GM21723 (cell line): ENCODE measurements around the gene CEND1.
A peak's percentile ranks its signal among the peaks of the same experiment; 100 is the strongest.

Source experiments
- ATAC-seq: cut with Tn5 transposase; IDR thresholded peaks from one replicate; pipeline ENCODE4 v1.9.1; 2021; ENCODE audit warnings: mild to moderate bottlenecking, moderate library complexity; ENCODE audit not compliant: unreplicated experiment

CEND1 gene

GRCh38 chr11:779955-780532, 9.8 kb downstream of the CEND1 start:
- ATAC-seq = no peak

- no peak for ATAC-seq
Observed at GRCh38 chr11:778976-779954, 10.6 kb downstream of the CEND1 start.

- ATAC-seq = peak; percentile 58
Observed at GRCh38 chr11:777288-778255, 12.3 kb downstream of the CEND1 start, which contains the start of gene GATD1. GATD1 (minus strand) TSS chr11:777487; CDS start chr11:777462, 25 bp downstream.

GRCh38 chr11:776561-777287, 13.2 kb downstream of the CEND1 start:
- ATAC-seq = peak; percentile 26

- ATAC-seq = no peak
Observed at GRCh38 chr11:776263-776560, 13.7 kb downstream of the CEND1 start.

GRCh38 chr11:774873-775592, 14.9 kb downstream of the CEND1 start:
- no peak for ATAC-seq

GRCh38 chr11:773830-774229, 16.1 kb downstream of the CEND1 start:
- ATAC-seq = no peak

- ATAC-seq = no peak
Observed at GRCh38 chr11:773425-773824, 16.5 kb downstream of the CEND1 start.

GRCh38 chr11:772429-773390, 17.2 kb downstream of the CEND1 start:
- no peak for ATAC-seq

GRCh38 chr11:771617-772204, 18.2 kb downstream of the CEND1 start:
- no peak for ATAC-seq

- ATAC-seq = no peak
Observed at GRCh38 chr11:770642-771616, 19.0 kb downstream of the CEND1 start.

GRCh38 chr11:769887-770641, 19.8 kb downstream of the CEND1 start:
- ATAC-seq = no peak

- no peak for ATAC-seq
Observed at GRCh38 chr11:767238-767637, 22.7 kb downstream of the CEND1 start.

- ATAC-seq = no peak
Observed at GRCh38 chr11:766936-767210, 23.0 kb downstream of the CEND1 start.

- ATAC-seq = no peak
Observed at GRCh38 chr11:766106-766935, 23.6 kb downstream of the CEND1 start.

- no peak for ATAC-seq
Observed at GRCh38 chr11:765802-766091, 24.1 kb downstream of the CEND1 start.
